GDM1 (cell line): ENCODE results near the gene SWAP70.
A peak's percentile ranks its signal among the peaks of the same experiment; 100 is the strongest.
"Not testable (repeated sequence)": the region's sequence is repeated elsewhere in the genome, so short reads cannot be mapped to it uniquely, and the experiment has no call there.

Experiments
- DNase-seq: peaks from one replicate; lab custom pipeline; 2025; lab: John Stamatoyannopoulos, UW

SWAP70 gene

DNA sequence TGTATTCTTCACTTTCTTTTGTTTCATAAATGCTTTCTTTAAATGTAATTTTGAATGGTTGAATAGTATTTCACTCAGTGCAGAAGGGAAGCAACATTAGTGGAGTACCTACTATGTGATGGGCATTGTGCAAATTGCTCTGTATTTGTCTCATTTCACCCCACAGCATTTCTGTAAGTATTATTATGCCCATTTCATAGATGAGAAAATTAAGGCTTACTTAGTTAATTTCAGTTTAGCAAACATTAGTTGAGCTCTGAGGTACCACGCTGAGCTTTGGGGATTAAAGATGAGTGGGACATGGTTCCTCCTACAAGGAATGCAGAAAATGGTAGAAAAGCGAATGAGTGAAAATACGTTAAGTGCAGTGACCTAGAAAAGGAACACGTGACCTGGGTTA, 58.1 kb downstream of the SWAP70 start:
- no peak for DNase-seq

DNA sequence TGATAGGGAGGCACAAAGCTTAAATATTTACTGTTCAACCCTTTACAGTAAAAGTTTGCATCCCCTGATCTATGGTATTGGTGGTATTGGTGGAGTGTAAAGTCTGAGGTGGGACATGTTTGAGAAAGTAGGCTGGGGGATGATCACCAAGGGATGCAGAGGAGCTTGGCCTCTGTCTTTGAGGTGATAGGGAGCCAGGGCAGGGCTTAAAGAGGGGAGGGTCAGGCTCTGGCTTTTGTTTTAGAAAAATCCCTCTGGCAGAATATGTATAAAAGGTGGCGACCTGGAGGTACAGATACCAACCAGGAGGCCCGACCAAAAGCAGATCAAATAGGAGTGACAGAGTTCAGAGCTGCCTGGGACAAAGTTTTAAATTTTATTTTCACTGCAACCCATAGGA, 59.0 kb downstream of the SWAP70 start:
- DNase-seq, result no peak

DNA sequence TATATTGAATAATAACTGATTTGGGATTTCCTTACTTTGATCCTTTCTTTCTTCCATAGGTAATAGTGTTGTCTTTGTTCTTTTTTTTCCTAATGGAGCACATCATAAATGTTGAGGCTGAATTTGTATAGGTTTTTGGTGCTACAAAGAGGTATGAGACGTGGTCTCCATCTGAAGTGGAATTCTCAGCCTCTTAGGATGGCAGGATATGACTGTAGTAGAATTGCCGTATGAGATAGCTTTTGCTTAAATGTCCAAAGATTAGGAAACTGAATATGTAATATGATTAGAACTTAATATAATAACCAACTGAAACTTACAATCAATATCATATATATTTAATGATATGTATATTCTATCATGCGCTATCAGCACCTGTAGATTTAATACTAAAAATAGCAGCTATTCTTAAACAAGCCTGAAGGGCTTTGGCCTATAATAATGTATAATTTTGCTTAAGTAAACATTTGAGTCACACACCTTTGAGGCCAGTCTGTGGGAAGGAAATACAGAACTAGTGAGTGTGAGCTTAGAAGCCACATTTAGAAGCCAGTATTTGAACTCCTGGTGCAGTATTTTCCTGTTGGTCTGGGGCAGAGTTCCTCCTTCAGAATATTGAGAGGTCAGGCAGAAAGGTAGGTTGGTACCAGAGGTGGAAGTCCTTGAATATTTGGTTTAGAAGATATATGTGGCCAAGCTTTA, 62.6 kb downstream of the SWAP70 start:
- DNase-seq, result peak; percentile 15

DNA sequence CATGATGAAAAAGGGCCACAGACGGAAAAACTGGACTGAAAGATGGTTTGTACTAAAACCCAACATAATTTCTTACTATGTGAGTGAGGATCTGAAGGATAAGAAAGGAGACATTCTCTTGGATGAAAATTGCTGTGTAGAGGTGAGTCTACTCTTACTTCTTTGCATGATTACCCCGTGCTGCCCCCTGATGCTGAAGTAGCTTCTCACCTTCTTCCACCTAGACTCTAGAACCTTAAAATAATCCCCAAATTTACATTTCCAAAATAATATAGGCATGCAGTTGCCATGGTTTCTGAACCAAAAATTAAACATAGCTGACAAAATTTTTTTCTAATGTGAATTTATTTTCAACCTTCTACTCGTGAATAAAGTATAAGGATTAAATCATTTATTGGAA, 64.2 kb downstream of the SWAP70 start:
- no peak for DNase-seq

DNA sequence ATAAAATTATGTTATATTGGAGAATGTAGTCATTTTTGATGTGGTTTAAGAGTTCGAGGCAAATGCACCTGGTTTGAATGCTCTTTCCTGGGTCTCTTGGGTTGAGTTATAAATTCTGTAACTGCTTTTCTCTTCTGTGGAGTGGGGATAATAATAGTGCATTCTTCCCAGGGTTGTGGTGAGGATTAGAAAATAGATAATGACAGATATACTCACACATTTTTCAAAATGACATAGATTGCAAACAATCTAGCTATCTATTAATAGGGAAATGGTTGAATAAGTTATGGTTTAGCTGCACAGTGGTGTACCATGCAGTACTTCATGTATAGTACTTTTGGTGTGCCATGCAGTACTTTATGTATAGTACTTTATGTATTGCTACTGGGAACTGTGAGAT, 67.4 kb downstream of the SWAP70 start:
- DNase-seq, result no peak

DNA sequence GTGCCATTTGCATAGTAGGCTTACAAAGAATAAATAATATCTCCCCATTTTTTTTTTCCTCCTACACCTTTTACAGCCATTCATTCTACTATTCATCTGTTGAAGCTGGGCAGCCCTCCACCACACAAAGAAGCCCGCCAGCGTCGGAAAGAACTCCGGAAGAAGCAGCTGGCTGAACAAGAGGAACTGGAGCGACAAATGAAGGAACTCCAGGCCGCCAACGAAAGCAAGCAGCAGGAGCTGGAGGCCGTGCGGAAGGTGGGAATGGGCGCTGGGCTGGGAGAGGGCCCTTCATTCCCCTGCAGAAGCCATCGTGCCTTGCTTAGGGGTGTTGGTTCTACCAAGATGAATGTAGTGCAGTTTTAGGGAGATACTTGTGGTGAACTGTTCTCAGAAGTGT, 68.6 kb downstream of the SWAP70 start:
- no peak for DNase-seq

DNA sequence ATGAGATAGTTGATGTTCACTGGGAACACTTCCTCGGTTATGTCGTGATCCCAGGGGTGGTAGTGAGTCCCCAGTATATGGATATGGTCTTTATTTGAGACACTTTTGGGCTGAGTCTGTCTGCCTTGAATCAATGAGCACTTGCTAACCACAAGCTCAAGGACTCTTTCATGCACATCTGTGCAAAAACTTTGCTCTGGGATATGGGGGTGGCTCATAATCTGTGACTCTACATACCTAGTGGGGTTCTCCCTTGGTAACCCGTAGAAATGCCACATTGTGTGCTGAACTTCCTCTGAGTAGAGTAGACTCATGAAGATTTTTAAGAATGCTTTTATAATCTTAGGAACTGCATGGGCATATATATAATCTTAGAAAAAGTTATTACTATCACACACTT, 69.3 kb downstream of the SWAP70 start:
- DNase-seq, result no peak

DNA sequence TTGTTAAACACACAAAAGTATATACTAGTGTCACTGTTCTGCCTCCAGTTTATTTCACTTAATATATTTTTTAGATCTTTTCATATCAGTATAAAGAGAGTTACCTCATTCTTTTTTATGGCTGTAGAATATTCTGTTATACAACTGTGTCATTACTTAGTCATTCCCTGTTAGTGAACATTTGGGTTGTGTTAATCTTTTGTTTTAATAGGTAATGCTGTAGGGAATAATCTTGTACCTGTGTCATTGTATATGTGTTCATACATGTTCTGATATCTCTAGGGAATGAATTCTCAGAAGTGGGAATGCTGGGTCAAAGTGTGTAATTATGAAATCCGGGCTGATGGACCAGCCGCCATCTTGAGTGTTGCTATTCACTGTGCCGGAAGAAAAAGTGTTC, 71.4 kb downstream of the SWAP70 start:
- DNase-seq, result no peak

DNA sequence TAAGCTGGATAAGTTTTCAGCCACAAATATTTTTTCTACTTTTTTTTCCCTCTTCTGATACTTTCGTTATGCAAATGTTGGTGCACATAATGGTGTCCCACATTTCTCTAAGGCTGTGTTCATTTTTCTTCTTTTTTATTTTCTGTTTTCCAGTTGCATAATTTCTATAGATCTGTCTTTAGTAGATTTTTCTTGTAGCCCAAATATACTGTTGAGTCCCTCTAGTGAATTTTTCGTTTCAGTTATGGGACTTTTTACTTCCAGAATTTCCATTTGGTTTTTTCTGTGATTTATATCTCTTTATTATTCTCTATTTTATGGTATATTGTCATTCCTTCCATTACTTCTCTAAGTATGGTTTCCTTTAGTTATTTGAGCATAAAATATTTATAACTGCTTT, 72.0 kb downstream of the SWAP70 start:
- DNase-seq, result no peak

DNA sequence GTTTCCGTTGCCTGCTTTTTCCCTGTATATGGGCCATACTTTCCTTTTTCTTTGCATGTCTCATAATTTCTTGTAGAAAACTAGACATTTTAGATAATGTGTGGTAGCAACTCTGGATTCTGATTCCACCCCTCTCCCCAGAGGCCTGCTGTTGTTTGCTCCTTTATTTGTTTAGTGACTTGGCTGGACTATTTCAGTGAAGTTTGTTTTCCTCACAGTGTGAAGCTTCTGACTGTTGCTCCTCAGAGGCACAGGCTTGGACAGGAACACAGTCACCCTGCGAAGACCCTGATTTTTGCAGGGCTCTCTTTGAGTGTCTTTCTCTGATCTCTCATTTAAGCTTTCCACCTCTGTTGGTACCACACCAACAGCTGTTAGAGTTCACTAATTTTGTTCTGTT, 72.5 kb downstream of the SWAP70 start:
- DNase-seq, result no peak

DNA sequence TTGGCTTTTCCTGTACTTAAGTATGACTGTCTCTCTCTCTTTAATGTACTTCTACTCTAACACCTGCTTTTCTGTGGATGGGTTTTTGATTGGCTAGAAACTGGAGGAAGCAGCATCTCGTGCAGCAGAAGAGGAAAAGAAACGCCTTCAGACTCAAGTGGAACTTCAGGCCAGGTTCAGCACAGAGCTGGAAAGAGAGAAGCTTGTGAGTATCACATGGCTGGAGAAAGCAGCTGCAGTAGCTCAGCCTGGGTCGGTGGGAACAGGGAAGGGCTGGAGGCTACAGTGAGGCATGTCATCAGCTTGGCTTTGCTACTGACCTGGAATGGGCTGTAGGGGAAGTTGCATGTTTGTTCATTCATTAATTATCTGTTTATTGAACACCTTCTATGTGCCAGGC, 74.2 kb downstream of the SWAP70 start:
- no peak for DNase-seq

DNA sequence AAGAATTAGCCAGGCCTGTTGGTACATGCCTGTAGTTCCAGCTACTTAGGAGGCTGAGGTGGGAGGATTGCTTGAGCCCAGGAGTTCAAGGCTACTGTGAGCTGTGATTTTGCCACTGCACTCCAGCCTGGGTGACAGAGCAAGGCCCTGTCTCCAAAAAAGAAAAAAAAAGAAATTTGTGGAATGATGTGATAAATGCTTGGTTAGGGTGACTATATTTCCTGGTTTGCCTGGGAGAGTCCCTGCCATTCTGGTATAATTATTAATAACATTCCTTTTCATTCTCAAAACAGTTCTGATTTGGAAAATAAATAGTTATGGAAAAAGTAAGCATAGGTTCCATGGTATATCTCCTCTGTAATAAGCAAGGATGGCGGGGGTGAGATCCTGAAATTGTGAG, 74.8 kb downstream of the SWAP70 start:
- DNase-seq, result no peak

DNA sequence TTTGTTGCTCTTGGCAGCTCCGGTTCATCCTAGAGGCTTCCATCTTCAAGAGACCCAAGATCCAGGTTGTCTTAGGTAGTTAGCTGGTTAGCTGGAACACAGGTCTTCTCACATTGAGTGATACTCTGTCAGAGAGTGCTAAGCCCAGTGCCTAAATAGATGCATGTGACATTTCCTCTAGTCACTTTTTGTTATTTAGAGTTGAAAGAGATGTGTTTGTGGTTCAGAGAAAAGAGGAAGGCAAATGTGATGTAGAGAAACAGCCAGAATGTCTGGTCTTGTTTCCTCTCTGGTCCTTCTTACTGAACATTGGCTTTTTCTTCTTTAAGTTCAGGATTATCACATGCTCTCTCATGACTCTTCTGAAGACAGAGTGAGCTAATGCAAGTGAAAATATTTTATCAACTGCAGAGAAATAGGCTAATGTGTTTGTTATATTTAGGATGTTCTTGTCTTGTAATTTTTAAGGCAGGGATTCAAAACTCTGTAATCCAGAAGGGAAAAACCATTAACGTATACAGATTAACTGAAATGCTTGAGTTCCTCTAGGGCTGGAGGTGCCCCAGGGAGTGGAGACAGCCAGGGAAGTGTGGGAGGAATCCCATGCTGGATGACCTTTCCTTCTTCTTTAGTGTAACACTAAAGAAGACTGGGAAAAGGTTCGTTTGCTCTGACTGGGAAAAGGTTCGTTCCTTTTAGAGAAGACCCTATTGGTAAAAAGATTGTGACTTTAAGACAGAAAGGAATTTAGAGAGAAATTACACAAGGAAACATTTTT, 75.4 kb downstream of the SWAP70 start:
- peak; percentile 47 for DNase-seq

DNA sequence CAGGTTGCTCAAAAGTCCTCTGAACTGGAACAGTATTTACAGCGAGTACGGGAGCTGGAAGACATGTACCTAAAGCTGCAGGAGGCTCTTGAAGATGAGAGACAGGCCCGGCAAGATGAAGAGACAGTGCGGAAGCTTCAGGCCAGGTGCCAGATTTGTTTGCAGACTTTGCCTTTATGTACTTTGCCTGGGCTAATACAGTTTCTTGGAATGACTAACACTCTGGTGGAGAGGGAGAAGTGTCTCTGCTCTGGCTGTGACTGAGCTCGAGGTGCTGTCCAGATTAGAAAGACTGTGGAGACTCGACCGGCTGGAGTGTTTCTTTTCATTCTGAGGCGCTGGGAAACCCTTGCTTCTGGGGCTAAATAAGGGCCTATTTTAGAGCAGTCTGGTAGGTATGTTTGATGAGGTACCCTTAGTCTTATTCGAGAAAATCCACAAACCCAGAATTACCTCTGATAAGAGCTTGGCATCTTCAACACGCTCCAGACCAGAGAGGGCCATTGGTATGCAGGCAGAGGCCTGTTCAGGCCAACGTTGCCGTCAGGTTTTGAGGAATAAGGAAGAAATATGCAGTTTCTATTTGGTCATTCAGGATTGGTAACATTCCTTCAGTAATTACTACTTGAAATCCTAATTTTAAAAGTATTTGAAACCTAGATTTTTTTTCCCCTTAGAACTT, 76.5 kb downstream of the SWAP70 start:
- no peak for DNase-seq

DNA sequence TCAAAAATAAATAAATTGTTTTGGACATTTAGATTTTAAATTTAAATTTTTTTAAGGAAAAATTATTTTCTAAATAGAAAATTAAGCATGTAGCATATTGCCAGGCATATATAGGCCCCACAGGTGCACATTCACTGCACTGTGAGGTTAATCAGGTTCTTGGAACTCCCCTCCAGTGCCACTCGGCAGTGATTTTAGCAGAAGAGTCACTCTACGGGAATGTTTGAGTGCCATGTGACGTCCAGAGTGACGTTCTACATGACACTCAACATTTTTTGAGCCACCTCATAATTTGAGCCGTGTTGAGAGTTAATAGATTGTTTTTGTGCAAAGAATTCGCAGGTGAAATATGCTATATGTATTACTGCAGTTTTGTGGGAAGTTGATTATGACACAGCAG, 77.4 kb downstream of the SWAP70 start:
- no peak for DNase-seq

DNA sequence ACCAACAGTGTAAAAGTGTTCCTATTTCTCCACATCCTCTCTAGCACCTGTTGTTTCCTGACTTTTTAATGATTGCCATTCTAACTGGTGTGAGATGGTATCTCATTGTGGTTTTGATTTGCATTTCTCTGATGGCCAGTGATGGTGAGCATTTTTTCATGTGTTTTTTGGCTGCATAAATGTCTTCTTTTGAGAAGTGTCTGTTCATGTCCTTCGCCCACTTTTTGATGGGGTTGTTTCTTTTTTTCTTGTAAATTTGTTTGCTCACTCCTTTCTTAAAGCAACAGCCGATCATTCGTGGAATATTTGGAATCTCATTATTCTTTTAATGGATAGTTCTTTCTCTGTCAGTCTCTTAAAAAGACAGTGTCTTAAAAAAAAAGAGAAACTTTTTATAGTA, 79.6 kb downstream of the SWAP70 start:
- DNase-seq, result not testable (repeated sequence)

DNA sequence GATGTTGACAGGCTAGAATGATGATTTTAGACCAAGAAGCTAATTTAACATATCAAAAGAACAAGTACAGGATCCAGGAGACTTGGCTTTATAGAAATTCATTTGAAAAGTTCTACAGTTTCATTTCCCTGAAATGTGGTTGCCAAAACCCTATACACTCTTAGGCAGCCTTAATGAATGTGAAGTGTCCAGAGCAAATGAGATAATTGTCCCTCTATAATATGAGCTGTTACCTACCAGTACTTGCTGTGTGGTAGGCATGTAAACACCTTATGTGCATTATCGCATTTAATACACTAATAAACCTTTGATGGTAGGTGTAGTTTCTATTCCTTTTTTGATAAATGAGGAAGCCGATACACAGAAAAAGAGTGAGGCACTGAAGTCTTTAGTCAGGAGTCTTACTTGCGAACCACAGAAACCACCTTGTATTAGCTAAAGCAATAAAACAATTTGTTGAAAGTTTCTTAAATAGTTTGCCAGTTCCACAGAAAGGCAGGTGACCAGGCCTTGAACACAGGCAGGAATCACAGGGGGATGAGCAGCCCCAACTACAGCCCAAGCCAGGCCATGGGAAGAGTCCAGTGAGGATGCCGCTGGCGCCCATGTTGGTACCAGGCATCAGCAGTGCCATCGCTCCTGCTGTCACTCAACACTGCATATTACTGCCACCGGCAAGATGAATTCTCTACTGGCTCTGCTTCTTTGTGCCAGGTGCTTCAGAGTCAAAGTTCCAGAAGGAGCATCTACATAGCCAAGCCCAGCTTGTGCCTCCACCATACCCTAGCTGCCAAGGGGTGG, 81.7 kb downstream of the SWAP70 start:
- DNase-seq, result no peak

DNA sequence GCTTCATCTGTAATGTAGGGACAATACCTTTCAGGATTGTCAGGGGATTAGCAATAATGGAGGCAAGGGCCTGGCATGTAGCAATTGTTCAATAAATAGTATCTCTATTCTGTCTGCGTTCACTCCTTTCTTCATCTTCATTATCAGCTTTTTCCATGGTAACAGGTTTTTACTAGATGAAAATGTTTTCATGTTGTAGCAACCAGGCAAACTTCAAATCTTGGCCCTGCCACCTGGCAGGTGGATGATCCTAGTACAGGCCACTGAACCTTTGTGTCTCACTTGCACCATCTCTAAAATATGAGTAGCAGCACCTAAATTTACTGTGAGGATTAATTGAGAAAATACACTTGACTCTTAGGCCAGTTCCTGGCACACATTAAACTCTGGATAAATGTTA, 83.4 kb downstream of the SWAP70 start:
- DNase-seq, result no peak

DNA sequence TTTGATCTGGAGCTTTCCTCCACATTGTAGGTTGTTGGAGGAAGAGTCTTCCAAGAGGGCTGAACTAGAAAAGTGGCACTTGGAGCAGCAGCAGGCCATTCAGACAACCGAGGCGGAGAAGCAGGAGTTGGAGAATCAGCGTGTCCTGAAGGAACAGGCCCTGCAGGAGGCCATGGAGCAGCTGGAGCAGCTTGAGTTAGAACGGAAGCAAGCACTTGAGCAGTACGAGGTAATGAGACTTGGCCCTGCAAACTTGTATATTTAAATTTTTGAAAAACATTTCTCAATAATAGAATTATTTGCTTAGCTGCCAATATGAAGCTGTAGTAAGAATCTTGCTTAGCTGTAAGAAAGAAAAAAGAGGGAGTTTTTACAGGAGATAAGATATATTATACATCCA, 84.0 kb downstream of the SWAP70 start:
- no peak for DNase-seq

DNA sequence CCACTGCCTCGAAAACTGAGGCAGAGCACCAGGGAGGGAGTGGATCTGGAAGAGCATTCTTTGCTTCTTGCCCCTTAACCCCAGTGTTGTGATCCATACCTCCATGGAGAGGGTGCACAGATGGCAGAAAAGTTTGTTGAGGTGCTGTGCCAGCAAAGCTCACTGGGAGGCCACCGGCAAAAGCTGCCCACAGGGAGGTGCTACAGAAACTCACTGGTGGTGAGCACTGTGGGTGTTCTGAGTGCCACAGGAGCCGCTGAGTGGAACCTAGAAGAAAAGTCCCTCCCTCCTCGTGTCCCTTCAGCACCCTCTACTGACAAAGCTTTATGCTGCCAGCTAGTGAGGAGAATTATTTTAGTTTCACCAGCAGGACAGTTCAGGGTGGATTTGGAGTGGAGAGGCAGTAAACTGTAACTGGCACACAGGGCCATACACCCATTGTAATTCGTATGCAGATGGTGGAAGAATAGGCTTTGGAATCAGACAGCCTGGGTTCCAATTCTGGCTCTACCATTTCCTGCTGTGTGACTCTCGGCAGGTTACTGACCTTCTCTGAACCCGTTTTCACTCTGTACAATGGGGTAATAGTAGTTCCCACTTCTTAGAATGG, 84.6 kb downstream of the SWAP70 start:
- DNase-seq, result peak; percentile 79

DNA sequence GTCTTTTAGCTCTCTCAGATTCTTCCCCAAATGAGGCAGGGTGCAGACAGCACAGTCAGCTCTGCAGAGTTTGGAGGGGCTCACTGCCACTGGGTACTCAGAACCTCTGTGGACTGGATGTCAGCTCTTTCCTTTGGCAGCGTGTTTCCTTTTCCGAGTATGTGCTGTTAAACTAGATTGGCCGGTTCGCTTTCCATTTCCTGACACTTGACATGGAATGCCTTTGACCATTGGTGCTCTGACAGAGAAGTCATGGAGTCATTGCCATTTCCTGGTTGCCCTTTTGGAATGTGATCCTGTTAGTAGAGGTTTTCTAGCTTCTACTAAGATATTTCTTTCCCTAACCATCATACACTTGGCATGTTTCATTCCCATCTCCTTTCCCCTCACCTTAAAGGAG, 86.7 kb downstream of the SWAP70 start:
- no peak for DNase-seq

DNA sequence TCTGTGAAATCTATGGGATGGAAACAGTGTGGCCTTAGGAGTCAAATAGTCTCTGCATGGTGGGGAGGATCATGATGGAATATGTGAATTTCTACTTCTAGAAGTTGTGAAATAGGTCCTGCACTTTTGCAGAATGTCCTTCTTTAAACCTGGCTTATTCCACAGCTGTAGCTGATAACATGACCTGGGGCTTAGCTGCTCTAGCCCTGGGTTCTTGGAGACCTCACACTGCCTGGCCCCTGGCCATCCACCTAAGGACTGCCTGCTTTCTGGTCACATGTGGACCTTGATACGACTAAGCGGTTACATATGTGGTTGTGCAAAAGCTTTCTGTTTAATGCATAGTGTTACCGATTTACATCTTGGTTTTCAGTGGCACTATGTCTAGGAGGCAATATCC, 88.2 kb downstream of the SWAP70 start:
- no peak for DNase-seq
